ENCODE results near the gene VENTX.

VENTX gene

DNA sequence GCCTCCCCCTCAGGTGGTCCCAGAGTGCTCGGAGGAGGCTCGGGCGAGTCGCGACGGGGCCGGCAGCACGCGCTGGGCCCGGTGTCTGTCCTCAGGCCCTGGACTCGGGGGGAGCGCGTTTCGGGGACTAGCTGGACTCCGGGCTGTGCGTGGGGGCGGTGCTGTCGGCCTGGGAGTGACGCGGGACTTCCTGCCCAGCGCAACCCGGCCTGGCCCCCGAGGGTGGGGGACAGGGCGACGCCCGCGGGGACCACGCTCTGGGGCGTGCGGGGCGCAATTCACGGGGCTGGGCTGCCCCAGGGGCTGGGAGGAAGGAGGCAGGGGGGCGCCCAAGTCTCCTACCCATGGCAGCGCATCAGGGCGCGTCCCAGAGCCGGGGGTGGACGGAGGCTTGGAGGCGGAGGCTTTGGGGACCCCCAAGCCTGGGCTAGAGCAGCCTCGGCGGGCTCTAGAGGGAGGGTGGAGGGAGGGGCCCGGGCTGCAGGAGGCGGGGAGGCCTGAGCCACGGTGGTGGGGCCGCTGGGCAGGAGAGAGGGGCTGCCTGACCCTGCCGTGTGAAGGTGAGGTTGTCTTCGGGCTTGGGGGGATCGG lies 2.3 kb upstream of the VENTX start:
- no peak for DNase-seq (ENCODE audit: low read depth)

GRCh38 chr10:133235932-133236331 lies 1.7 kb upstream of the VENTX start:
- no peak for DNase-seq (ENCODE audit: low read depth)

DNA sequence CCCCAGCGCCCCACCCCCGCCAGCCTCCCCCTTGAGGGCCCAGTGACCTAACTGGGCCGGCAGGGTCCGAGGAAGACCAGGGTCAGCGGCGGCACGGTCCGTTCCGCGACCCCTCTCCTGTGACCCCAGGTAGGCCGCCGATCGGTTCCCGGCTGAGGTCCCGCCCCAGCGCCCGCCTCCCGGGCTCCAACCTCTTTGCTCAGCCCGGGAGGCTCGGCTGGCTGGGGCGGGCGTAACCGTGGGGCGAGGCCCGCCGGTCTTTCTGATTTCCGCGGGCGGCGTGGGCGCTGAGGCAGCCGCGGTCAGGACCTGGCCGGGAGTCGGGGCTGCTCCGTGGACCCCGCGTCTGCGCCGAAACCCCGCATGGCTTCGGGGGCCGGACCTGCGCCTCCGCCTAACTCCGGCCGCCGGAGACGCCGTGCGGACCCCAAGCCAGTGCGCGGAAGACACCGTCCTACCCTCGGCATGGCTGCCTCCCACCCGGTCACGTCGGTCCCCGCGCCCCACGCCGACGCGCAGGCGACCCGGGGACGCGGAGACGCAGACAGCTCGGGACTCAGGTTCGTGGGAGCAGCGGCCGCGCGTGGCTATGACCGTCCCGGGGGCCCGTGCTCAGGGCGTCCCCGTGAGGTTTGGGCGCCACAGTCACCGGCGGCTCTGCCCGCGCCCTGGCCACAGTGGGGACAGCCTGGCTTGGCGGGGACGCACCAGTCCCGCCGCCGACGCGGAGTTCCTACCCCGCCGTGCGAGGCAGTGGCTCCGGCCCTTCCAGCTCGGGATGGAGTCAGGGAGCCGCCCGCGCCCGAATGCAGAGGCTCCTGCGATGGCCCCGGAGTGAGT lies 1.0 kb upstream of the VENTX start:
- no peak for DNase-seq (ENCODE audit: low read depth)

GRCh38 chr10:133237241-133237587 lies 441 bp upstream of the VENTX start:
- no peak for DNase-seq (ENCODE audit: low read depth)

DNA sequence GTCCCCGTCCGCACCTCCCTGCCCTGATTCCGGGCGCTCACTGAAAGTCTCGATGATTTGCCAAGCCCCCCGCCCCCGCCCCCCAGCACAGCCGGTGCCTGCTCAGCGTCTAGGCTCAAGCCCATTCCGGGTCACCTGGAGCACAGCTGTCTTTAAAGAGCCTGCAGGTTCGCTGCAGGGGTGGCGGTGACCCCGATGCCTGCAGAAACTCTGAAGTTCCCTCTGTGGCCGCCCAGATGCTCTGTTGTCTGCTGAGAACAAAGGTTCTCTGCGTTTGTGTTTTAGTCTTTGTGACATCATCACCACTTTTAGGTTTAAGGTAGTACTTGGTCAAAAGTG lies 780 bp downstream of the VENTX start:
- no peak for DNase-seq (ENCODE audit: low read depth)

DNA sequence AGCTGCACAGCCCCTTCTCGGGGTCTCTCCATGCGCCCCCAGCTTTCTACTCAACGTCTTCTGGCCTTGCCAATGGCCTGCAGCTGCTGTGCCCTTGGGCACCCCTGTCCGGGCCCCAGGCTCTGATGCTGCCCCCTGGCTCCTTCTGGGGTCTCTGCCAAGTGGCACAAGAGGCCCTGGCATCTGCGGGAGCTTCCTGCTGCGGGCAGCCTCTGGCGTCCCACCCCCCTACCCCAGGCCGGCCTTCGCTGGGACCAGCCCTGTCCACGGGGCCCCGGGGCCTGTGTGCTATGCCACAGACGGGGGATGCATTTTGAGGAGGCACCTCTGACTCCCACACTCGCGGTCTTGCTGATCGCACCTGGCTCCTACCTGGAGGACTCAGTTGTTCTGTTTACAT lies 2.3 kb downstream of the VENTX start:
- no peak for DNase-seq (ENCODE audit: low read depth)

- DNase-seq (ENCODE audit: low read depth): no peak
Measured at GRCh38 chr10:133241501-133242205, 4.0 kb downstream of the VENTX start.

GRCh38 chr10:133242611-133243356 lies 5.1 kb downstream of the VENTX start:
- no peak for DNase-seq (ENCODE audit: low read depth)

- no peak for DNase-seq (ENCODE audit: low read depth)
Measured at GRCh38 chr10:133243593-133243992, 5.9 kb downstream of the VENTX start.

GRCh38 chr10:133245439-133246235 lies 8.0 kb downstream of the VENTX start:
- DNase-seq (ENCODE audit: low read depth): no peak

GRCh38 chr10:133246236-133246626 lies 8.6 kb downstream of the VENTX start:
- DNase-seq (ENCODE audit: low read depth): no peak

DNA sequence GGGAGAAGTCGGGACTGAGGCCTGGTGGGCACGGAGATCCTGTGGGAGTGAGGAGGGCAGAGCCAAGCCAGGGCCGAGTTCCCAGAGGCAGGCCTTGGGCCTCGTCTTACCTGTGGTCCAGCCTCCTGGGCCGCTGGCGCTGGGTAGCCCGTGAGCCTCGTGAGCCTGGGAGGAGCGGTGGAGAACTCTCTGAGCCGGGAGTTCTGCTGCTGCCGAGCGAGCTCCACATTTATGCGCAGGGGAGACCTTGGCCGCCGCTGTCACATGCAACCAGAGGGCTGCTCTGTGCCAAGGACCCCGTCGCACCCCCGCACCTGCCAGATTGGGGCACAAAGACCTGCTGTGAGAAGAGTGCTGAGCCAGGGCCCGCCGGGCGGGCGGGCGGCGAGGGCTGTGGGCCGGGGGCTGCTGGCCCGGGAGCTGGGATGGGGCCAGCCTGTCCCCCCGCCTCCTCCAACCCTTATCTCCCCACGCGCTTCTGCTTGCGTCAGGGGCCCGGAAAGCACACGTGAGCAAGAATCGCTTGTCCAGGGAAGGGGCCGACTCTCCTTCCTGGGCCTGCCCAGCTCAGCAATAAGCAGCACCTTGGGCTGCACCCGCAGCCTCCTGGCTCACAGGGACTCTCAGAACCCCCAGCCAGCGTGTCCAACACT lies 10.2 kb downstream of the VENTX start:
- no peak for DNase-seq (ENCODE audit: low read depth)

DNA sequence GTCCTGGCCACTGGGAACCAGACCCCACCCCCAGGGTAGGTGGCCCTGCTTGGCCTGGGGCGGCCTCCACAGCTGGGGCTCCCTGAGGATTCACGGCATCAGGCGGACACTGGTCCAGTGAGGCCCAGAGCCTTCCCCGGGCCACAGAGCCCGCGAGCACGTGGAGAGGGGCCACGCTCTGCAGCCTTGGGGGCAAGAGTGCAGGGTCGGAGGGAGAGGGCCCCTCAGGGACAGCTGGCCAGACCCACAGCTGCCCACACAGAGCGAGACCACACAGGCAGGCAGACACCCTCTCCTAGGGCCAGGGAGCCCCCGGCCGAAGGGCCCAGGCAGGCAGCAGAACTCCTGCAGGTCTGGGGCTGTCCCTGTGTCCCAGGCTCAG lies 10.7 kb downstream of the VENTX start:
- no peak for DNase-seq (ENCODE audit: low read depth)

GRCh38 chr10:133249094-133249780 lies 11.6 kb downstream of the VENTX start:
- no peak for DNase-seq (ENCODE audit: low read depth)

GRCh38 chr10:133249975-133250754 lies 12.5 kb downstream of the VENTX start:
- no peak for DNase-seq (ENCODE audit: low read depth)

DNA sequence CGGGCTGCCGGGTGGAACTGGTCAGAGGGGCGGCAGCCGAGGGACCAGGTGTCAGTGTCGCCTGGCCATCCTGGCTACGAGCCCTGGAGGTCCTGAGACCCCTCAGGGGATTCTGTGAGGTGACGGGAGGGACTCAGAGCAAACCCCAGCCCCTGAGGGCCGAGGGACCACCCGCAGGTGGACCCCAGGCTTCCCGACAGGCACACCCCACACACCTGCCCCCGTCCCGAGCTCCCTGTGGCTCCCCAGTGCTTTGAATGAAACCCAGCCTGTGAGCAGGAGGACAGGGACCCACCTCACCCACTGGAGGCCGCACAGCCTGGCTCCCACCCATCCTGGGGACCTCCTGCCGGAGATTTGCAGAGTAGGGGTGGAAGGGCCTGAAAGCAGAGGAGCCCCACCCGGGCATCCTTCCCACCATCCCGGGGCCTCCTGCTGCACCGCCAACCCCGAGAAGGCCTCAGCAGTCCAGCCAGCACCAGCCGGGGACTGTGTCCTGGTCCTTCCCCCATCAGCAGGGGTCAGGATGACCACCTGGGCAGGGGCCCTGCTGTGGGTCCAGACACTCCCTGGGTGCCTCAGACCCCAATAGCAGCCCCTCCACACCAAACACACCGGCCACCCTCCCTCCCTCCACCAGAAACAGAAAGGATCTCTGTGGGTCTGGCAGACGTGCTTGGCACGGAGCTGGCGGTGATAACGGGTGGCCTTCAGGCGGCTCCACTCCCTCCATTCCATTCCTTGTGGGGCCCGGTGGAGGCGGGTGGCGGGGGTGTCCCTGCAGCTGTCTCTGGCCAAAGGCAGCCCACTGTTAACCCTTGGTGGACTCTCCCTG lies 13.9 kb downstream of the VENTX start:
- no peak for DNase-seq (ENCODE audit: low read depth)

GRCh38 chr10:133252223-133252552 lies 14.5 kb downstream of the VENTX start:
- no peak for DNase-seq (ENCODE audit: low read depth)

DNA sequence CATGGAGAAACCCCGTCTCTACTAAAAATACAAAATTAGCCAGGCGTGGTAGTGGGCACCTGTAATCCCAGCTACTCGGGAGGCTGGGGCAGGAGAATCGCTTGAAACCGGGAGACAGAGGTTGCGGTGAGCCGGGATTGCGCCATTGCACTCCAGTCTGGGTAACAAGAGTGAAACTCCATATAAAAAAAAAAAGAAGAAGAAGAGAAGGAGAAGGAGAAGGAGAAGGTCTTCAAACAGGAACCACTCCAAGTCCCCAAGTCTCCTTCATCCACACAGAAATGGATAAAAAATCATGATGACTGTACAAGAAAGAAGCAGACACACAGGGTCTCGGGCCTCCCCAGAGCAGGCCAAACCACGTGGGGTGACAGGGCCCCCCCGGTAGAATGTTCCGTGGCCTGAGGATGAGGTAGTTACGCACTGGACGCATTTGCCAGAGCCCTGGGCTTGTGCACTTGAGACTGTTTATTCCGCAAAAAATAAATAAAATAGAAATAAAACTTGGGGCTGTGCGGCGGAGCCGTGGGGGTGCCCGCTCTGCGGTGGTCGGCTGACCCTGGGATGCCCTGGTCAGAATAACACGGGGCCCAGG lies 15.8 kb downstream of the VENTX start:
- no peak for DNase-seq (ENCODE audit: low read depth)
